ENCODE measurements around the gene PEX16. TPM values are rescaled to one million over a fixed set of nuclear protein-coding genes. Genes with fewer than 3 reads are reported as not detected.

The PEX16 gene
- total RNA-seq, 2 experiments from 2014 or later: 41.0 to 43.9 TPM

GRCh38 chr11:45879803-45880686 is 37.6 kb downstream of the PEX16 start:
- BruUV-seq (replicated peaks): no TSS peak
- Histone ChIP-seq H3K9me3 (ENCODE audit: low read length) (no peaks in the 10 kb centered on the region), H3K4me3 (ENCODE audit: low read depth, low read length, poor library complexity, severe bottlenecking) (no peak overlapping the region), H3K36me3 (ENCODE audit: insufficient read depth, low read length) (peaks cover 5% of the 10 kb centered on the region; the same call in 1 of the 2 replicates), H3K9me2 (ENCODE audit: insufficient read depth, low read length) (no peaks in the 10 kb centered on the region), H2AFZ (ENCODE audit: low read length) (no peak overlapping the region), H3K27ac (ENCODE audit: low read depth, low read length, poor library complexity, severe bottlenecking) (no peak overlapping the region), H3K4me1 (ENCODE audit: insufficient read depth, low read length, poor library complexity, severe bottlenecking) (no peaks in the 10 kb centered on the region), H3K4me2 (ENCODE audit: low read length) (no peak overlapping the region), H3K79me2 (ENCODE audit: insufficient read depth, low read depth, low read length) (no peaks in the 10 kb centered on the region), H4K20me1 (ENCODE audit: insufficient read depth, low read length) (no peaks in the 10 kb centered on the region)
- POLR2A ChIA-PET: interaction anchor here (0.5 kb wide), 1 partner anchor 494 kb away, joined by 5 read pairs; no protein-coding TSS in a partner anchor
- DNase-seq (ENCODE audit: low spot score): no peak
- TF ChIP-seq EZH2phosphoT487 (IDR thresholded peaks at IDR 0.05; ENCODE audit: borderline replicate concordance, low read depth, low read length): no peak
- TF ChIP-seq CTCF (conservative IDR thresholded peaks at IDR 0.05; ENCODE audit: low read length): no peak
- intact Hi-C loops (cut with micrococcal nuclease; ENCODE audit: unreplicated experiment): no loop called here
- CTCF ChIA-PET (ENCODE audit: unreplicated experiment): no interaction called here

- H4K20me1 ChIP-seq (ENCODE audit: insufficient read depth, low read length): no peaks in the 10 kb centered on the region
- H3K4me1 ChIP-seq (ENCODE audit: insufficient read depth, low read length, poor library complexity, severe bottlenecking): no peaks in the 10 kb centered on the region
- H3K9me3 ChIP-seq (ENCODE audit: low read length): no peaks in the 10 kb centered on the region
- ChIA-PET POLR2A (no interaction called here), CTCF (ENCODE audit: unreplicated experiment) (no interaction called here)
- no peak overlapping the region for H3K4me3 ChIP-seq (ENCODE audit: low read depth, low read length, poor library complexity, severe bottlenecking)
- H3K4me2 ChIP-seq (ENCODE audit: low read length): no peak overlapping the region
- intact Hi-C loops (cut with micrococcal nuclease; ENCODE audit: unreplicated experiment): no loop called here
- H3K9me2 ChIP-seq (ENCODE audit: insufficient read depth, low read length): no peaks in the 10 kb centered on the region
- peaks cover 16% of the 10 kb centered on the region; the same call in 1 of the 2 replicates for H3K36me3 ChIP-seq (ENCODE audit: insufficient read depth, low read length)
- no peak overlapping the region for H3K27ac ChIP-seq (ENCODE audit: low read depth, low read length, poor library complexity, severe bottlenecking)
- no peak overlapping the region for H2AFZ ChIP-seq (ENCODE audit: low read length)
- no peaks in the 10 kb centered on the region for H3K79me2 ChIP-seq (ENCODE audit: insufficient read depth, low read depth, low read length)
- TF ChIP-seq EZH2phosphoT487 (IDR thresholded peaks at IDR 0.05; ENCODE audit: borderline replicate concordance, low read depth, low read length): no peak
- no TSS peak for BruUV-seq (replicated peaks)
- no peak for DNase-seq (ENCODE audit: low spot score)
These were observed 39.8 kb downstream of the PEX16 start for GRCh38 chr11:45877845-45878244.

GRCh38 chr11:45877221-45877620 is 40.5 kb downstream of the PEX16 start:
- BruUV-seq (replicated peaks): no TSS peak
- intact Hi-C loops (cut with micrococcal nuclease; ENCODE audit: unreplicated experiment): no loop called here
- no peaks in the 10 kb centered on the region for H3K79me2 ChIP-seq (ENCODE audit: insufficient read depth, low read depth, low read length)
- no peaks in the 10 kb centered on the region for H3K4me1 ChIP-seq (ENCODE audit: insufficient read depth, low read length, poor library complexity, severe bottlenecking)
- CTCF ChIA-PET (ENCODE audit: unreplicated experiment): no interaction called here
- H3K36me3 ChIP-seq (ENCODE audit: insufficient read depth, low read length): peaks cover 18% of the 10 kb centered on the region; the same call in 1 of the 2 replicates
- no peak overlapping the region for H3K4me2 ChIP-seq (ENCODE audit: low read length)
- no peak for DNase-seq (ENCODE audit: low spot score)
- H3K9me3 ChIP-seq (ENCODE audit: low read length): no peaks in the 10 kb centered on the region
- no peak for TF ChIP-seq EZH2phosphoT487 (IDR thresholded peaks at IDR 0.05; ENCODE audit: borderline replicate concordance, low read depth, low read length)
- no peak for TF ChIP-seq CTCF (conservative IDR thresholded peaks at IDR 0.05; ENCODE audit: low read length)
- H3K27ac ChIP-seq (ENCODE audit: low read depth, low read length, poor library complexity, severe bottlenecking): no peak overlapping the region
- H2AFZ ChIP-seq (ENCODE audit: low read length): no peak overlapping the region
- H3K4me3 ChIP-seq (ENCODE audit: low read depth, low read length, poor library complexity, severe bottlenecking): no peak overlapping the region
- H4K20me1 ChIP-seq (ENCODE audit: insufficient read depth, low read length): no peaks in the 10 kb centered on the region
- no peaks in the 10 kb centered on the region for H3K9me2 ChIP-seq (ENCODE audit: insufficient read depth, low read length)
- POLR2A ChIA-PET: no interaction called here

Measured in OCI-LY7 (cell line).